Cerebellar nuclear complex (tissue), 1 donor: ENCODE results near the gene ELL2.

Source experiments
- DNase-seq, 2 experiments: peaks; one replicate each; lab custom pipeline; 2025; lab: John Stamatoyannopoulos, UW

ELL2 gene

DNA sequence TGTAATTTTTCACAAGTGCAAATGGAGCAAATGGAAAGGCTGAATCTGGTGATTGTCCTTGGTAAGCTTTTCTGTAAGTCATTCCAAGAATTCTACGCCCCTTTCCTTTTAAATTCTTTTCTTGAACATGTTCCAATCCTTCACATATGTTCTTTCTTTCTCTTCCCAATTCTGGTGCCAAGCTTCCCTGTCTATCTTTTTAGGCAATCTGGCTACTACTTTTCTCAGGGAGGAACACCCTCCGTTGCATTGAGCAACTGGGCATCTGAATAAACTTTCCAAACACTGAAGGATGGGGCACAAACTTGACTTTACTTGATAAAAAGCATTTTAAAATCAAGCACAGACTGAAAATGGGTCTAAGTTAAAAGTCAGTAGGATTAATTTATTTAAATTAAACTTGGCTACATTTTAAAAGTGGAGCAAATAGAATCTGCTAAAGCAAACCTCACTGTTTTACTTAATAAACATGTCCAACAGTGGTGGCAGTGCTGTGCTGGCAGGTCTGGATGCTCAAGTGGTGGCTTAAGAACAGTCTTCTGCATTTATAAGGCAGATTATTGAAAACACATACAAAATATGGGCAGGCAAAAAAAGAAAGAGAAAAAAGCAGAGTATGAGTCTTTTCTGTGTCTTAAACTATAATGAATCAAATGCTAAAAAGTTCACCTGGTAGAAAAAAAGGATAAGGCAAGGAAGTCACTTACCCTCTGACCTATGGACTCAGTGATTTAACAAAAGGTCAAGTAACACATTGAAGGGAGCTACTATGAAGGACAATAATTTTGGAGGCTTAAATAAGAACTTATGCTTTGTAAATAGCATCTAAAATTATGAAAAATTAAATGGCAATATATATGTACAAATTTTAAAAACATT lies 5.4 kb downstream of the ELL2 start:
- no peak for DNase-seq

- no peak for DNase-seq
These were observed 6.9 kb downstream of the ELL2 start for GRCh38 chr5:95954716-95955115.

DNA sequence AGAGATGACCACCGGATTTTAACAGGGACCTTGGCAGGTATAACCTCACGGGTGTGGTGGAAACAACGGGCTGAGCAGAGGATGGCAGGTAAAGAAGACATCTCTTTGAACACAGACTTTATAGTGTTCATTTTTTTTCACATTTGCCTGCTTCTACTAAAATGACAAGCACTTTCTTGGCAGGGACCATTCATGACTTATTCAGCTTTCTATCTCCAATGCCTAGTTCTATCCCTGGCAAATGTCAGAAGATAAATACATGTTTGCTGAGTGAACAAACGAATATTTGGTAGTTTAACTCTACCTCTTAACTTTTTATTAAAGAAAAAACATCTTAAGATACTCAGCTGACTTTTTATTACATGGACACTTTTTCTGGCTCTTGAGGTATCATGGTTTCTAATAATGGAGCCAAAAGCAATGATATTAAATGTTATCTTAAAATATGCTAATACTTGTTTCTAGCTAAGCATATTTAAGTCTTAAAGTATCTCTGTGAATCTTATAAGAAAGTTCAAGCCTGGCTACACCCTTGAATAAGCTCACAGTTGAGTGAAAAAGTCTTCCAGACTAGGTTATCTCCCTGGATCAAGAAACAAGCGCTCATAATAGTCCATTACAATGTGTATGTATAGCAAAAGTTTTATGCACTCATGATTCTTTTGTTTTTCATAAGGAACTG lies 8.5 kb downstream of the ELL2 start:
- DNase-seq: no peak

DNA sequence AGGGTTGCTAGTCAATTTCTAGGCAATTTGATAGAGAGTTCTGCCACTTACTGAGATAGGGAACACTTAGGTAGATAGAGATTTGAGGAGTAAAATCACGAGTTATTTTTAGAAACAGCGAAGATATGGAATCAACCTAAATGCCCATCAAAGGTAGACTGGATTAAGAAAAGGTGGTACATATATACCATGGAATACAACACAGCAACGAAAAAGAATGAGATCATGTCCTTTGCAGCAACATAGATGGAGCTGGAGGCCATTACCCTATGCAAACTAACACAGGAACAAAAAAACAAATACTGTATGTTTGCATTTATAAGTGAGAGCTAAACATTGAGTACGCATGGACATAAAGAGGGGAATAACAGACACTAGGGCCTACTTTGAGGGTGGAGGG lies 9.7 kb downstream of the ELL2 start:
- no peak for DNase-seq

DNA sequence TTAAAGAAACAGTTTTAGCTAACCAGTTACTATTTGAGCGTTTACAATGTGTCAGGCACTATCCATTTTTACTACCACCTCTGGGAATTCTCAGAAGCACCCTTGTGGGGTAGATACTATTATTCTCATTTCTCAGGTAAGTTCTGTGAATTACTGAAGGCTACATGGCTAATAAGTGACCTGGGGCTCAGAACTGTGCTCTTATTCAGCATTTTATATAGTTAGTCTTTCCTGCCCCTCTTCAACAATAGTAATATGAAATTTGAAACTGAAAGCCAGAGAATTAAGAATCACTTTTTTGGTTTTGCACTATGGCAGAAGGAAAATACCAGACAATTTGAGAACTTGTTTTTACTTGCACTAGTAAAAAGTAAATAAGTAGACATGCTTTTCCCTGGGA lies 11.8 kb downstream of the ELL2 start:
- DNase-seq: no peak

GRCh38 chr5:95948631-95949030 lies 13.0 kb downstream of the ELL2 start:
- DNase-seq: no peak

DNA sequence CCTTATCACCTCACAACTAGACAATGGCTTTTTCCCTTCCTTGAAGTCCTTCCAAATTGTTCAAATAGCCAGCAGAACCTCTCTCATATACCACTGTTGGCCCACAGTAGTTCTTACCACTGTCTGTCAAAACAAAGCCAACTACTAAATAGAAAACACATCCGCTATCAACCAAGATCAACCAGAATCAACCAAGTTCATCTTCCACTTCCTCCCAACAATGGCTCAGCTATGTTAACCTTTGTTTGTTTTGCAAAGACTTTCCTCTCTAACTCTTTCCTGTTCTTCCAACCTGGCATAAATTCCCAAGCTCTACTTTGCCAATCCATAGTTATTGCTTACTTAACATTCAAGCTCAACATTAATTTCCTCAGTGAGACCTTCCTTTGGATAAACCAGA lies 15.2 kb downstream of the ELL2 start:
- DNase-seq: no peak

DNA sequence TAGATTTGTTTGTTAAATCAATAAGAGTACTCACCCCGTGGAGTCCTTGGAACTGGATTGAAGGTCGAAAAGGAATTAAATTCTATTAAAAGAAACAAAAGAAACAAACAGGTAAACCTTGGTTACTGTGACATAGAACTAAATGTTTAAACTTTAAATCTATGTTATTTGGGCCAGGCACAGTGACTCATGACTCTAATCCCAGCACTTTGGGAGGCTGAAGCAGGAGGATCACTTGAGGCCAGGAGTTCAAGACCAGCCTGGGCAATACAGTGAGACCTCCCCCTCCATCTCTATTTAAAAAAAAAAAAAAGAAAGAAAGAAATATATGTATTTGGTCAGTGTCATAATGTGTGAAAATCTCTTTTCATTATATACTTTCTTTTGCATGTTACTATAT lies 18.7 kb downstream of the ELL2 start:
- DNase-seq: no peak

DNA sequence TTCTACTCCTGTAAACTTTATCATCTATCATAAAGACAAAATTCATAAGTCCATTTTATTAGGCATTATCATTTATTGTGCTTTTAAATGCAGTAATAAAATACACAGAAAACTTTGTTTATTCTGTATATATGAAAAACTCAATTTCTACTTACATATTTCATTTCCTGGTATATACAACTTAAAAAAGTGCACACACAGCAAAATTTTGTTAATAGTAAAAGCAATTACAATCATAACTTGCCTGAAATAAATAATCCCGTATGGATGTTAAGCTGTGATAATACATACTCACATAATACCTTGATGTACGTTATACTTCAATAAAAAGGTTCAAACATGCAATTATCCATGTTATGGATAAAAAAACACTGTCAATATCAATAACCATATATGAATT lies 19.2 kb downstream of the ELL2 start:
- DNase-seq: no peak

- DNase-seq: no peak
These were observed 19.9 kb downstream of the ELL2 start for GRCh38 chr5:95941756-95942155.

GRCh38 chr5:95940758-95941682 lies 20.6 kb downstream of the ELL2 start:
- DNase-seq: no peak

DNA sequence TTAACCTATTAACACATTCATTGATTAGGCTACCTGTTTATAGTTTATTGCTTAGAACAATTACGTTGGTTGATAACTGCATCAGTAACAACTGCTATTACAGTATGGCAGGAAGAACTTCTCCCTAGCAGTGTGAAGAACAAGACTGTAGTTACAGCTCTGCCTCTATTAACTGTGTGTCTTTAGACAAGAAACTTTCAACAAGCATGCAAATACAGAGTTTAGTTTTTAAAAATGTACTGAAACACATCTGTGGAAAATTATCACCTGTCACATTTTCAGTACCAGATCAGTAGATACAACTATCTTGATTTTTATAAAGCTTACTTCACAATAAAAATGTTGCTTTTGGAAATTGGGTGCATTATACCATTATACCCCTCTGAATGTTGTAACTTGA lies 22.2 kb downstream of the ELL2 start:
- no peak for DNase-seq

DNA sequence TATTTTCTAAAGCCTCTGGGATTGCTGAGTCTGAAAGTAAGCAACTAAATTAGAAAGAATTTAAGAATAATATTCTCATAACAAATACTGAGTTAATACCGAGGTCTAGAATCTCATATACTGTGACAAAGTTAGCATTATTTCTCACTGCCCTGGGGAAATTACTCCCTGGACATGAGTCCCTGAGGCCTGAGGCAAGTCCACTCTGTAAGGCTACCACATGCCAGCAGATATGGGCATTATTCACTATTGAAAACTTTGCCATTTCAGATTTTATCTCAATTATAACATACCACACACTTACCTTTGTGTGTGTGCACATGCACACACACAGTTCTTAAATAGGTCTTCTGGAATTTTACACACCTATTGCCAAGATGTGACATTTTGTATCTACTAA lies 22.9 kb downstream of the ELL2 start:
- no peak for DNase-seq

DNA sequence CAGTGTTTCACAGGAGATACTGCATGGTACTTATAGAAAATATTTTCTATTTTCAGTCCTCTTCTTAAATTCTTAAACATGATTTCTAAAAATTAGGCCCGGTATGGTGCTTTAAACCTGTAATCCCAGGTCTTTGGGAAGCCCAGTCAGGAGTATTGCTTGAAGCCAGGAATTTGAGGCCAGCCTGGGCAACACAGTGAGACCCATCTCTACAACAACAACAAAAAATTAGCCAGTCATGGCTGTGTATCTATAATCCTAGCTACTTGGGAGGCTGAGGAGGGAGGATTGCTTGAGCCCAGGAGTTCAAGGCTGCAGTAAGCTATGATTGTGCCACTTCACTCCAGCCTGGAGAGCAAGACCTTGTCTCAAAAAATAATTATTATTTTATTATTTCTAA lies 23.3 kb downstream of the ELL2 start:
- no peak for DNase-seq

GRCh38 chr5:95937607-95938152 lies 24.0 kb downstream of the ELL2 start:
- no peak for DNase-seq

- no peak for DNase-seq
These were observed 24.7 kb downstream of the ELL2 start for GRCh38 chr5:95936812-95937397.

DNA sequence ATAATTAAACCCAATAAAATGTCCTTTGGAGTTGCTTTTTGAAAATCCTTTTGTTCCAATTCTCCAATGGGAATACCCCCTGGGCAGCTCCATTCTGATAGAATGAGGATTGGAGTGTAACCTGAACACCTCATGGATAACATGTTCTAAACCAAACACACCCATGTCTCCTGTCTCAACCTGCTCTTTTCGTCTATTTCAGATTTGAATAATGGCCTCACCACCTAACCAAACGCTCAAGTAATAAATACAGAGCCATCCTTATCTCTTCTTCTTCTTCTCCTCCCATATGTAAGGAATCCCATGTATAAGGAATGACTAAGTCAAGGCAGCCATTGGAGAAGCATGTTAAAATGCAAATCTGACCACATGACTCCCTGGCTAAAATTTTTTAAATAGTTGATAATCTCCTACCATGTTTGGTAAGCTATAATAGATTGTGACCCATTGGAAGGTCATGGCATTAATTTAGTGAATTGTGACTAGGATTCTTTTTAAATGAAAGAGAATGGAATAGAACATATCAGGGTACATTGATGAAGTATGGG lies 26.0 kb downstream of the ELL2 start:
- no peak for DNase-seq

- DNase-seq: no peak
These were observed 27.3 kb downstream of the ELL2 start for GRCh38 chr5:95934207-95934804.

GRCh38 chr5:95932941-95933340 lies 28.7 kb downstream of the ELL2 start:
- no peak for DNase-seq

GRCh38 chr5:95931079-95931833 lies 30.4 kb downstream of the ELL2 start:
- no peak for DNase-seq
